Measurements from ENCODE around the gene ELFN1.

- TF ChIP-seq POLR2A (IDR thresholded peaks at IDR 0.05) (no peak), CTCF (IDR thresholded peaks at IDR 0.05) (no peak)
Observed at GRCh38 chr7:1794888-1795542, 124.9 kb downstream of the ELFN1 start.
